Measurements from ENCODE around the gene EPHA4.

The EPHA4 gene

GRCh38 chr2:221381928-221382488 is 190.1 kb downstream of the EPHA4 start:
- DNase-seq, result no peak

- no peak for DNase-seq
Measured at GRCh38 chr2:221380686-221381085, 191.4 kb downstream of the EPHA4 start.

- no peak for DNase-seq
Measured at GRCh38 chr2:221380062-221380461, 192.0 kb downstream of the EPHA4 start.

- no peak for DNase-seq
Measured at GRCh38 chr2:221377597-221377996, 194.5 kb downstream of the EPHA4 start.

- DNase-seq, result no peak
Measured at GRCh38 chr2:221377066-221377465, 195.0 kb downstream of the EPHA4 start.

- DNase-seq, result no peak
Measured at GRCh38 chr2:221374234-221374633, 197.9 kb downstream of the EPHA4 start.

GRCh38 chr2:221372907-221373306 is 199.2 kb downstream of the EPHA4 start:
- DNase-seq, result no peak

- DNase-seq, result no peak
Measured at GRCh38 chr2:221372159-221372884, 199.8 kb downstream of the EPHA4 start.

- DNase-seq, result no peak
Measured at GRCh38 chr2:221371347-221371746, 200.8 kb downstream of the EPHA4 start.

GRCh38 chr2:221370857-221371211 is 201.3 kb downstream of the EPHA4 start:
- DNase-seq, result no peak

GRCh38 chr2:221370076-221370856 is 201.8 kb downstream of the EPHA4 start:
- DNase-seq, result no peak
